Measurements from ENCODE around the gene LTK. TPM values are rescaled to one million over a fixed set of nuclear protein-coding genes. Genes with fewer than 3 reads are reported as not detected.

Gene LTK
- polyA plus RNA-seq, 1 donor, result 22.8 TPM

- DNase-seq, result no peak
Measured at GRCh38 chr15:41495736-41496599, 17.7 kb downstream of the LTK start.

GRCh38 chr15:41494922-41495735, 18.5 kb downstream of the LTK start:
- no peak for DNase-seq

- DNase-seq, result no peak
Measured at GRCh38 chr15:41494190-41494921, 19.3 kb downstream of the LTK start.

- DNase-seq, result no peak
Measured at GRCh38 chr15:41493902-41494189, 19.8 kb downstream of the LTK start.

GRCh38 chr15:41493205-41493901, 20.3 kb downstream of the LTK start, which contains the start of gene ITPKA:
Gene ITPKA (plus strand): TSS chr15:41493874. CDS start chr15:41493928, 54 bp downstream.
- peak; percentile 74 for DNase-seq

GRCh38 chr15:41492597-41493204, 20.9 kb downstream of the LTK start:
- no peak for DNase-seq

- no peak for DNase-seq
Measured at GRCh38 chr15:41491889-41492288, 21.7 kb downstream of the LTK start.

GRCh38 chr15:41490355-41490754, 23.3 kb downstream of the LTK start:
- no peak for DNase-seq

GRCh38 chr15:41489641-41490040, 24.0 kb downstream of the LTK start:
- DNase-seq, result no peak

GRCh38 chr15:41487802-41488201, 25.8 kb downstream of the LTK start:
- no peak for DNase-seq

- DNase-seq, result no peak
Measured at GRCh38 chr15:41487381-41487780, 26.2 kb downstream of the LTK start.

- DNase-seq, result no peak
Measured at GRCh38 chr15:41486286-41486685, 27.3 kb downstream of the LTK start.

- DNase-seq, result no peak
Measured at GRCh38 chr15:41484937-41485625, 28.5 kb downstream of the LTK start.

GRCh38 chr15:41483519-41483918, 30.1 kb downstream of the LTK start:
- DNase-seq, result no peak

- no peak for DNase-seq
Measured at GRCh38 chr15:41483115-41483514, 30.5 kb downstream of the LTK start.

GRCh38 chr15:41482110-41482877, 31.3 kb downstream of the LTK start:
- no peak for DNase-seq

- DNase-seq, result no peak
Measured at GRCh38 chr15:41480396-41481140, 33.1 kb downstream of the LTK start.

- DNase-seq, result no peak
Measured at GRCh38 chr15:41476416-41477048, 37.1 kb downstream of the LTK start.

GRCh38 chr15:41474941-41475340, 38.7 kb downstream of the LTK start:
- DNase-seq, result no peak

Measured in hindlimb muscle (tissue), 1 donor.